Smooth muscle cell (in vitro differentiated cells): ENCODE measurements around the gene ZBTB9. TPM values are rescaled to one million over a fixed set of nuclear protein-coding genes. Genes with fewer than 3 reads are reported as not detected.

Source experiments
- DNase-seq: peaks from one replicate; lab custom pipeline; 2025; ENCODE audit not compliant: unreplicated experiment; lab: John Stamatoyannopoulos, UW
- H2AFZ ChIP-seq: fragments of 200-600 bp; sonication (generic); 2 replicates; pipeline ENCODE4 v1.6.0; 2016; ENCODE audit warnings: antibody characterized with exemption, low read depth, mild to moderate bottlenecking
- H3F3A ChIP-seq: fragments of 200-600 bp; sonication (generic); 2 replicates; pipeline ENCODE4 v1.6.0; 2017; ENCODE audit warnings: antibody characterized with exemption, low read depth
- H3K27ac ChIP-seq: fragments of 200-600 bp; sonication (generic); 2 replicates; pipeline ENCODE4 v1.5.1; 2016; ENCODE audit warnings: low read depth, mild to moderate bottlenecking
- H3K27me3 ChIP-seq: fragments of 200-600 bp; sonication (generic); 2 replicates; pipeline ENCODE4 v1.6.1; 2016; ENCODE audit warnings: low read depth, mild to moderate bottlenecking
- H3K36me3 ChIP-seq: fragments of 200-600 bp; sonication (generic); 2 replicates; pipeline ENCODE4 v1.5.1; 2016; ENCODE audit warnings: low read depth
- H3K4me1 ChIP-seq: fragments of 200-600 bp; sonication (generic); 2 replicates; pipeline ENCODE4 v1.5.1; 2016; ENCODE audit warnings: low read depth
- H3K4me2 ChIP-seq: fragments of 200-600 bp; sonication (generic); 2 replicates; pipeline ENCODE4 v1.6.0; 2016; ENCODE audit warnings: mild to moderate bottlenecking
- H3K4me3 ChIP-seq: fragments of 200-600 bp; sonication (generic); 2 replicates; pipeline ENCODE4 v1.5.1; 2016; ENCODE audit warnings: mild to moderate bottlenecking
- H3K79me2 ChIP-seq: fragments of 200-600 bp; sonication (generic); 2 replicates; pipeline ENCODE4 v1.6.0; 2016; ENCODE audit warnings: low read depth, mild to moderate bottlenecking
- H3K9ac ChIP-seq: fragments of 200-600 bp; sonication (generic); 2 replicates; pipeline ENCODE4 v1.6.0; 2016; ENCODE audit warnings: low read depth
- H3K9me3 ChIP-seq: fragments of 200-600 bp; sonication (generic); replicated peaks from 2 replicates; pipeline ENCODE4 v1.5.1; 2016; ENCODE audit warnings: low read depth
- H4K20me1 ChIP-seq: fragments of 200-600 bp; sonication (generic); 2 replicates; pipeline ENCODE4 v1.6.0; 2016; ENCODE audit warnings: low read depth
- WGBS: methylation state at CpG from one replicate; pipeline ENCODE4 v1.1.7; 2016; ENCODE audit warnings: low lambda C conversion rate; 5-methylcytosine and 5-hydroxymethylcytosine counted together
- polyA plus RNA-seq: library from polyadenylated mRNA; unstranded; fragments of >200 nt; fragmentation: Nextera tagmentation; extraction: Ambion mirVana; gene quantifications from 2 replicates; pipeline ENCODE4 v1.2.1, GENCODE V29; 2016
- total RNA-seq: library from RNA; depleted of rRNA; stranded (reverse); fragments of >200 nt; gene quantifications from 2 replicates; pipeline ENCODE4 v1.2.3, GENCODE V29; 2014
- TF ChIP-seq, protein P1 (sequence below): fragments of 200-600 bp; sonication (generic); IDR thresholded peaks from 2 replicates; pipeline ENCODE4 v1.5.1; 2017; ENCODE audit warnings: borderline replicate concordance, mild to moderate bottlenecking, antibody characterized with exemption; ENCODE audit not compliant: insufficient read depth, poor library complexity, severe bottlenecking

Gene ZBTB9
- total and polyA plus RNA-seq, 2 experiments from 2014 or later = 6.2 to 11.6 TPM

DNA sequence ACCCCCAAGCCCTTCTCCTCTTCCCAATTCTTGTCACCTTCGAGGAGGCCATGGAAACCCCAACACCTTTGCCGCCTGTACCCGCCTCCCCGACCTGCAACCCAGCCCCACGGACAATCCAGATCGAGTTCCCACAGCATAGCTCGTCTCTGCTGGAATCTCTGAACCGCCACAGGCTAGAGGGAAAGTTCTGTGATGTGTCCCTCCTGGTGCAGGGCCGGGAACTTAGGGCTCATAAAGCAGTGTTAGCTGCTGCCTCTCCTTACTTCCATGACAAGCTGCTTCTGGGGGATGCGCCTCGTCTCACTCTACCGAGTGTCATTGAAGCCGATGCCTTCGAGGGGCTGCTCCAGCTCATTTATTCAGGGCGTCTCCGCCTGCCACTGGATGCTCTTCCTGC lies 675 bp downstream of the ZBTB9 start:
- Histone ChIP-seq H3K4me1 (peaks cover 5% of the 10 kb centered on the region), H3K4me3 (peak overlapping the region; percentile 89), H4K20me1 (no peaks in the 10 kb centered on the region), H2AFZ (no peak overlapping the region), H3K27me3 (no peaks in the 10 kb centered on the region), H3K27ac (no peak overlapping the region), H3K9ac (peak overlapping the region; percentile 36), H3K9me3 (no peaks in the 10 kb centered on the region), H3K4me2 (peak overlapping the region; percentile 95), H3F3A (peaks cover 2% of the 10 kb centered on the region), H3K79me2 (peaks cover 18% of the 10 kb centered on the region), H3K36me3 (no peaks in the 10 kb centered on the region)
- TF ChIP-seq, protein P1, sequence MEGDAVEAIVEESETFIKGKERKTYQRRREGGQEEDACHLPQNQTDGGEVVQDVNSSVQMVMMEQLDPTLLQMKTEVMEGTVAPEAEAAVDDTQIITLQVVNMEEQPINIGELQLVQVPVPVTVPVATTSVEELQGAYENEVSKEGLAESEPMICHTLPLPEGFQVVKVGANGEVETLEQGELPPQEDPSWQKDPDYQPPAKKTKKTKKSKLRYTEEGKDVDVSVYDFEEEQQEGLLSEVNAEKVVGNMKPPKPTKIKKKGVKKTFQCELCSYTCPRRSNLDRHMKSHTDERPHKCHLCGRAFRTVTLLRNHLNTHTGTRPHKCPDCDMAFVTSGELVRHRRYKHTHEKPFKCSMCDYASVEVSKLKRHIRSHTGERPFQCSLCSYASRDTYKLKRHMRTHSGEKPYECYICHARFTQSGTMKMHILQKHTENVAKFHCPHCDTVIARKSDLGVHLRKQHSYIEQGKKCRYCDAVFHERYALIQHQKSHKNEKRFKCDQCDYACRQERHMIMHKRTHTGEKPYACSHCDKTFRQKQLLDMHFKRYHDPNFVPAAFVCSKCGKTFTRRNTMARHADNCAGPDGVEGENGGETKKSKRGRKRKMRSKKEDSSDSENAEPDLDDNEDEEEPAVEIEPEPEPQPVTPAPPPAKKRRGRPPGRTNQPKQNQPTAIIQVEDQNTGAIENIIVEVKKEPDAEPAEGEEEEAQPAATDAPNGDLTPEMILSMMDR = no peak
- 59% methylated on average over 16 of the region's 16 CpGs for WGBS
- no peak for DNase-seq

DNA sequence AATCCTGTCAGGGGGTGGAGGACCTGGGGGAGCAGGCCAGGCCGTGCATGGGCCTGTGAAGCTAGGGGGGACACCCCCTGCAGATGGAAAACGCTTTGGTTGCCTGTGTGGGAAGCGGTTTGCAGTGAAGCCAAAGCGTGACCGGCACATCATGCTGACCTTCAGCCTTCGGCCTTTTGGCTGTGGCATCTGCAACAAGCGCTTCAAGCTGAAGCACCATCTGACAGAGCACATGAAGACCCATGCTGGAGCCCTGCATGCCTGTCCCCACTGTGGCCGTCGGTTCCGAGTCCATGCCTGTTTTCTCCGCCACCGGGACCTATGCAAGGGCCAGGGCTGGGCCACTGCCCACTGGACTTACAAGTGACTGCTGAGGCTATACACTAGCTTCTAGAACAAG lies 1.8 kb downstream of the ZBTB9 start:
- no peak overlapping the region for H3K9ac ChIP-seq
- TF ChIP-seq, protein P1 = no peak
- peaks cover 18% of the 10 kb centered on the region for H3K79me2 ChIP-seq
- H3K4me2 ChIP-seq = no peak overlapping the region
- H3F3A ChIP-seq = no peaks in the 10 kb centered on the region
- H3K4me1 ChIP-seq = peaks cover 5% of the 10 kb centered on the region
- H3K36me3 ChIP-seq = no peaks in the 10 kb centered on the region
- no peak for DNase-seq
- no peak overlapping the region for H2AFZ ChIP-seq
- no peak overlapping the region for H3K27ac ChIP-seq
- WGBS = 95% methylated on average over 12 of the region's 12 CpGs
- H3K27me3 ChIP-seq = no peaks in the 10 kb centered on the region
- no peak overlapping the region for H3K4me3 ChIP-seq
- no peaks in the 10 kb centered on the region for H3K9me3 ChIP-seq
- no peaks in the 10 kb centered on the region for H4K20me1 ChIP-seq

DNA sequence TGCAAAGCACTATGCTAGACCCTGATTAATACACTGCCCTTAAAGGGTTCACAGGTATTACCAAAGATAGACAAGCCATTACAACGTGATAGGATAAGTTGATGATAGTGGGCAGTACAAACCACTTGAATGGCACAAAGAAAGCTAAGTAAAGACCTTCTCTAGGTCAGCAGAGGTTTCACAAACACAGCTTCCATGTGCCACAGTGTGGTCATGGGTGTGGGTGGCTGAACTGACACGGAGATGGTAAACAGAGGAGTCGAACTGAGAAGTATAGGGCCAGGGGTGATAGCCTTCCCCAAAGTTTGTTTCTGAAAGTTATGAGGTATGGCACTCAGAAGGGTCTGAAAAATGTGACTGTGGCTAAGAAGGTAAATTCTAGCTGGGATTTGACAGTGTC lies 4.3 kb downstream of the ZBTB9 start:
- Histone ChIP-seq H3K79me2 (peaks cover 15% of the 10 kb centered on the region), H2AFZ (no peak overlapping the region), H3K4me3 (no peak overlapping the region), H3K36me3 (no peaks in the 10 kb centered on the region), H3K4me2 (no peak overlapping the region), H3K27me3 (peaks cover 7% of the 10 kb centered on the region), H3F3A (no peaks in the 10 kb centered on the region), H3K9me3 (no peaks in the 10 kb centered on the region), H4K20me1 (no peaks in the 10 kb centered on the region), H3K9ac (no peak overlapping the region), H3K27ac (no peak overlapping the region), H3K4me1 (peaks cover 5% of the 10 kb centered on the region)
- TF ChIP-seq, protein P1 = no peak
- WGBS = 92% methylated on average over 3 of the region's 3 CpGs
- no peak for DNase-seq

DNA sequence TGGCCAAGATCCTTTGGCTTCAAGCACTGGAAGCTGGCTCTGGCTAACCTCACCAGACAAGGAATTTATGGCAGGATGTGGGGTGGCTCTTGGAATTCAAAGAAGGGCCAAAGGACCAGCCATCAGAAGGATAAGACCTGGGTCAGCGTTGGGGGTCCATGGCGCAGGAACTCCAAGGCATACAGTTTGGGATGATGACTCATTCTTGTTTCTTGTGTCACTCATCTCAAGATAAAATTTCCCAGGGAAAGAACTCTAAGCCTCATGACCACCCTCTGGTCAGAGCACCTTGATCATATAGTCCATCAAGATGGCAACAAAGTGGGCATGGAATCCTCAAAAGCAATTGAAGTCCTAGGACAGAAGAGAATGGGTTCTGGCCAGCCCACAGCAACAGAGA lies 4.8 kb downstream of the ZBTB9 start:
- Histone ChIP-seq H3K36me3 (no peaks in the 10 kb centered on the region), H3K27me3 (peaks cover 7% of the 10 kb centered on the region), H3K9me3 (no peaks in the 10 kb centered on the region), H4K20me1 (no peaks in the 10 kb centered on the region), H3K4me1 (peaks cover 5% of the 10 kb centered on the region), H2AFZ (no peak overlapping the region), H3K79me2 (peaks cover 11% of the 10 kb centered on the region), H3K27ac (no peak overlapping the region), H3K4me2 (no peak overlapping the region), H3K9ac (no peak overlapping the region), H3F3A (no peaks in the 10 kb centered on the region), H3K4me3 (no peak overlapping the region)
- TF ChIP-seq, protein P1 = no peak
- DNase-seq = no peak
- 88% methylated on average over 2 of the region's 2 CpGs for WGBS
